GM21619 (cell line): ENCODE results near the gene DUOX2.
"Not testable (repeated sequence)": the region's sequence is repeated elsewhere in the genome, so short reads cannot be mapped to it uniquely, and the experiment has no call there.

ENCODE experiments used
- ATAC-seq: cut with Tn5 transposase; IDR thresholded peaks from one replicate; pipeline ENCODE4 v1.9.1; 2021; ENCODE audit not compliant: unreplicated experiment

Gene DUOX2

GRCh38 chr15:45102226-45102625 lies 11.7 kb downstream of the DUOX2 start:
- ATAC-seq = no peak

GRCh38 chr15:45101749-45102148 lies 12.2 kb downstream of the DUOX2 start:
- no peak for ATAC-seq

- no peak for ATAC-seq
Observed at GRCh38 chr15:45100884-45101625, 12.9 kb downstream of the DUOX2 start.

- no peak for ATAC-seq
Observed at GRCh38 chr15:45099549-45100165, 14.3 kb downstream of the DUOX2 start.

GRCh38 chr15:45097466-45097865 lies 16.5 kb downstream of the DUOX2 start:
- ATAC-seq = no peak

GRCh38 chr15:45095661-45096060 lies 18.3 kb downstream of the DUOX2 start:
- ATAC-seq = no peak

GRCh38 chr15:45094358-45094730 lies 19.6 kb downstream of the DUOX2 start:
- ATAC-seq = no peak

- ATAC-seq = no peak
Observed at GRCh38 chr15:45093622-45094357, 20.2 kb downstream of the DUOX2 start.

GRCh38 chr15:45093013-45093412 lies 21.0 kb downstream of the DUOX2 start:
- no peak for ATAC-seq

- no peak for ATAC-seq
Observed at GRCh38 chr15:45091576-45091975, 22.4 kb downstream of the DUOX2 start.

- no peak for ATAC-seq
Observed at GRCh38 chr15:45091161-45091560, 22.8 kb downstream of the DUOX2 start.

- no peak for ATAC-seq
Observed at GRCh38 chr15:45089712-45090373, 24.1 kb downstream of the DUOX2 start.

- no peak for ATAC-seq
Observed at GRCh38 chr15:45088801-45089711, 24.9 kb downstream of the DUOX2 start.

GRCh38 chr15:45087513-45087912 lies 26.5 kb downstream of the DUOX2 start:
- ATAC-seq = no peak

- no peak for ATAC-seq
Observed at GRCh38 chr15:45084163-45084562, 29.8 kb downstream of the DUOX2 start.

GRCh38 chr15:45083223-45083622 lies 30.7 kb downstream of the DUOX2 start:
- no peak for ATAC-seq

GRCh38 chr15:45082412-45082811 lies 31.6 kb downstream of the DUOX2 start:
- not testable (repeated sequence) for ATAC-seq

GRCh38 chr15:45080593-45080992 lies 33.4 kb downstream of the DUOX2 start:
- ATAC-seq = not testable (repeated sequence)

GRCh38 chr15:45079628-45080246 lies 34.2 kb downstream of the DUOX2 start:
- not testable (repeated sequence) for ATAC-seq

- not testable (repeated sequence) for ATAC-seq
Observed at GRCh38 chr15:45079201-45079600, 34.8 kb downstream of the DUOX2 start.
